Neural progenitor cell (in vitro differentiated cells): Measurements from ENCODE around the gene TCF7L1. TPM values are rescaled to one million over a fixed set of nuclear protein-coding genes. Genes with fewer than 3 reads are reported as not detected.

Experiments
- DNase-seq: peaks from one replicate; pipeline ENCODE4 v3.0.0-alpha.2; 2016; ENCODE audit warnings: low spot score
- H2AFZ ChIP-seq: fragments of 200-600 bp; sonication (generic); replicated peaks from 2 replicates; pipeline ENCODE4 v1.6.1; 2016; ENCODE audit warnings: antibody characterized with exemption
- H3F3A ChIP-seq: fragments of 200-600 bp; sonication (generic); 2 replicates; pipeline ENCODE4 v1.6.1; 2016; ENCODE audit warnings: antibody characterized with exemption, low read depth
- H3K27ac ChIP-seq: fragments of 200-600 bp; sonication (generic); 2 replicates; pipeline ENCODE4 v1.5.1; 2016; ENCODE audit warnings: mild to moderate bottlenecking
- H3K27me3 ChIP-seq: fragments of 200-600 bp; sonication (generic); 2 replicates; pipeline ENCODE4 v1.6.1; 2016; ENCODE audit warnings: mild to moderate bottlenecking, moderate library complexity
- H3K36me3 ChIP-seq: fragments of 200-600 bp; sonication (generic); 2 replicates; pipeline ENCODE4 v1.5.1; 2016
- H3K4me1 ChIP-seq: fragments of 200-600 bp; sonication (generic); 2 replicates; pipeline ENCODE4 v1.6.1; 2016; ENCODE audit warnings: mixed run types
- H3K4me2 ChIP-seq: fragments of 200-600 bp; sonication (generic); 2 replicates; pipeline ENCODE4 v1.6.1; 2016
- H3K4me3 ChIP-seq: fragments of 200-600 bp; sonication (generic); 2 replicates; pipeline ENCODE4 v1.5.1; 2016
- H3K79me2 ChIP-seq: fragments of 200-600 bp; sonication (generic); 2 replicates; pipeline ENCODE4 v1.6.1; 2016; ENCODE audit warnings: low read depth
- H3K9ac ChIP-seq: fragments of 200-600 bp; sonication (generic); 2 replicates; pipeline ENCODE4 v1.6.1; 2016
- H3K9me3 ChIP-seq: fragments of 200-600 bp; sonication (generic); 2 replicates; pipeline ENCODE4 v1.5.1; 2016; ENCODE audit warnings: low read depth
- H4K20me1 ChIP-seq: fragments of 200-600 bp; sonication (generic); 2 replicates; pipeline ENCODE4 v1.6.1; 2016; ENCODE audit warnings: low read depth
- H3K27ac Mint-ChIP-seq: 3 replicates; pipeline ENCODE4 v1.8.0; 2021; ENCODE audit warnings: mixed read lengths
- H3K27me3 Mint-ChIP-seq: 2 replicates; pipeline ENCODE4 v1.8.0; 2022; ENCODE audit warnings: low read depth, mild to moderate bottlenecking, inconsistent platforms, moderate library complexity, mixed read lengths; ENCODE audit not compliant: insufficient read depth
- H3K36me3 Mint-ChIP-seq: 3 replicates; pipeline ENCODE4 v1.8.0; 2021; ENCODE audit warnings: mixed read lengths
- H3K4me1 Mint-ChIP-seq: 3 replicates; pipeline ENCODE4 v1.8.0; 2021; ENCODE audit warnings: mixed read lengths
- H3K4me3 Mint-ChIP-seq: 3 replicates; pipeline ENCODE4 v1.8.0; 2021; ENCODE audit warnings: mild to moderate bottlenecking, moderate library complexity, mixed read lengths
- H3K9me3 Mint-ChIP-seq: 3 replicates; pipeline ENCODE4 v1.8.0; 2020; ENCODE audit warnings: mixed read lengths
- CTCF ChIP-seq: fragments of 200-600 bp; sonication (generic); IDR thresholded peaks from 2 replicates; pipeline ENCODE4 v1.5.1; 2017; ENCODE audit warnings: antibody characterized with exemption, mild to moderate bottlenecking
- EZH2 ChIP-seq: fragments of 200-600 bp; sonication (generic); IDR thresholded peaks from 2 replicates; pipeline ENCODE4 v1.6.1; 2017; ENCODE audit warnings: antibody characterized with exemption, mild to moderate bottlenecking, moderate library complexity
- EZH2phosphoT487 ChIP-seq: fragments of 200-600 bp; sonication (generic); IDR thresholded peaks from 2 replicates; pipeline ENCODE4 v1.6.1; 2017; ENCODE audit warnings: antibody characterized with exemption
- total RNA-seq: library from RNA; depleted of rRNA; stranded (reverse); fragments of >200 nt; gene quantifications from 2 replicates; pipeline ENCODE4 v1.2.3, GENCODE V29; 2015; ENCODE audit warnings: low replicate concordance

The TCF7L1 gene
- total RNA-seq, 1 donor from 2014 or later, result 1.0 TPM

GRCh38 chr2:85324639-85325465 lies 191.7 kb downstream of the TCF7L1 start:
- H3K9ac ChIP-seq, result no peak overlapping the region
- H3K36me3 Mint-ChIP-seq, result peaks cover 41% of the 10 kb centered on the region
- peaks cover 39% of the 10 kb centered on the region for H3K4me1 Mint-ChIP-seq
- peak overlapping the region; percentile 96 for H3K4me2 ChIP-seq
- H3K9me3 ChIP-seq, result no peaks in the 10 kb centered on the region
- H3K4me1 ChIP-seq, result peaks cover 30% of the 10 kb centered on the region
- H3K27ac Mint-ChIP-seq, result no peak overlapping the region
- H3K4me3 Mint-ChIP-seq, result peak overlapping the region; percentile 97
- H4K20me1 ChIP-seq, result peaks cover 38% of the 10 kb centered on the region
- peaks cover 40% of the 10 kb centered on the region for H3K79me2 ChIP-seq
- H3K27me3 Mint-ChIP-seq, result no peaks in the 10 kb centered on the region
- DNase-seq, result no peak
- H3K9me3 Mint-ChIP-seq, result no peaks in the 10 kb centered on the region
- H3K4me3 ChIP-seq, result no peak overlapping the region
- TF ChIP-seq EZH2phosphoT487, result no peak
- TF ChIP-seq EZH2, result no peak
- no peak for TF ChIP-seq CTCF
- H3K27me3 ChIP-seq, result no peaks in the 10 kb centered on the region
- H3F3A ChIP-seq, result no peaks in the 10 kb centered on the region
- H2AFZ ChIP-seq, result no peak overlapping the region
- peaks cover 15% of the 10 kb centered on the region for H3K36me3 ChIP-seq
- no peak overlapping the region for H3K27ac ChIP-seq

GRCh38 chr2:85325466-85325811 lies 192.2 kb downstream of the TCF7L1 start:
- peaks cover 40% of the 10 kb centered on the region for H3K79me2 ChIP-seq
- H3K27ac ChIP-seq, result no peak overlapping the region
- peak overlapping the region; percentile 96 for H3K4me2 ChIP-seq
- no peaks in the 10 kb centered on the region for H3K27me3 Mint-ChIP-seq
- H3K9ac ChIP-seq, result no peak overlapping the region
- H4K20me1 ChIP-seq, result peaks cover 38% of the 10 kb centered on the region
- H3K27me3 ChIP-seq, result no peaks in the 10 kb centered on the region
- peaks cover 30% of the 10 kb centered on the region for H3K4me1 ChIP-seq
- no peak overlapping the region for H2AFZ ChIP-seq
- H3K27ac Mint-ChIP-seq, result no peak overlapping the region
- H3K9me3 ChIP-seq, result no peaks in the 10 kb centered on the region
- no peak for DNase-seq
- no peaks in the 10 kb centered on the region for H3F3A ChIP-seq
- H3K4me1 Mint-ChIP-seq, result peaks cover 39% of the 10 kb centered on the region
- H3K9me3 Mint-ChIP-seq, result no peaks in the 10 kb centered on the region
- H3K4me3 Mint-ChIP-seq, result peak overlapping the region; percentile 97
- peaks cover 11% of the 10 kb centered on the region for H3K36me3 ChIP-seq
- peak overlapping the region; percentile 79 for H3K4me3 ChIP-seq
- TF ChIP-seq EZH2phosphoT487 (no peak), EZH2 (no peak), CTCF (no peak)
- peaks cover 36% of the 10 kb centered on the region for H3K36me3 Mint-ChIP-seq

- no peak overlapping the region for H2AFZ ChIP-seq
- Mint-ChIP-seq H3K27me3 (no peaks in the 10 kb centered on the region), H3K4me1 (peaks cover 39% of the 10 kb centered on the region), H3K4me3 (peak overlapping the region; percentile 97), H3K9me3 (no peaks in the 10 kb centered on the region), H3K36me3 (peaks cover 26% of the 10 kb centered on the region), H3K27ac (no peak overlapping the region)
- H4K20me1 ChIP-seq, result peaks cover 35% of the 10 kb centered on the region
- H3K9me3 ChIP-seq, result no peaks in the 10 kb centered on the region
- DNase-seq, result peak; percentile 13
- H3F3A ChIP-seq, result no peaks in the 10 kb centered on the region
- H3K36me3 ChIP-seq, result peaks cover 3% of the 10 kb centered on the region
- peak overlapping the region; percentile 96 for H3K4me2 ChIP-seq
- H3K79me2 ChIP-seq, result peaks cover 40% of the 10 kb centered on the region
- H3K9ac ChIP-seq, result peak overlapping the region; percentile 71
- peak overlapping the region; percentile 79 for H3K4me3 ChIP-seq
- no peak for TF ChIP-seq EZH2phosphoT487
- no peak for TF ChIP-seq EZH2
- TF ChIP-seq CTCF, result no peak
- peaks cover 30% of the 10 kb centered on the region for H3K4me1 ChIP-seq
- H3K27ac ChIP-seq, result no peak overlapping the region
- H3K27me3 ChIP-seq, result no peaks in the 10 kb centered on the region
Observed at GRCh38 chr2:85326406-85327159, 193.4 kb downstream of the TCF7L1 start.
